ENCODE measurements around the gene CHD5. TPM values are rescaled to one million over a fixed set of nuclear protein-coding genes. Genes with fewer than 3 reads are reported as not detected.

The CHD5 gene
- total and polyA plus RNA-seq, 2 of the 13 experiments (the other 11 are each of a cell fraction or from before 2014, with no cell fraction given) = 0.02 to 0.21 TPM

GRCh38 chr1:6205849-6206519, 25.9 kb upstream of the CHD5 start, which contains the start of gene RNF207 (continued):
- TF ChIP-seq ZBTB33 (CRISPR knock-in tag; IDR thresholded peaks at IDR 0.05) = no peak
- peak; percentile 80; the same call in 1 of the 2 replicates for TF ChIP-seq ZNF788 (CRISPR knock-in tag; IDR thresholded peaks at IDR 0.05; ENCODE audit: borderline replicate concordance)
- no peak for TF ChIP-seq MAFF (IDR thresholded peaks at IDR 0.05; ENCODE audit: low read depth, low read length)
- 0 out of 2 replicates have a peak, but pooled peaks have one; percentile 57 for TF ChIP-seq FUBP1 (CRISPR knock-in tag; IDR thresholded peaks at IDR 0.05; ENCODE audit: borderline replicate concordance)
- TF ChIP-seq, protein P1, sequence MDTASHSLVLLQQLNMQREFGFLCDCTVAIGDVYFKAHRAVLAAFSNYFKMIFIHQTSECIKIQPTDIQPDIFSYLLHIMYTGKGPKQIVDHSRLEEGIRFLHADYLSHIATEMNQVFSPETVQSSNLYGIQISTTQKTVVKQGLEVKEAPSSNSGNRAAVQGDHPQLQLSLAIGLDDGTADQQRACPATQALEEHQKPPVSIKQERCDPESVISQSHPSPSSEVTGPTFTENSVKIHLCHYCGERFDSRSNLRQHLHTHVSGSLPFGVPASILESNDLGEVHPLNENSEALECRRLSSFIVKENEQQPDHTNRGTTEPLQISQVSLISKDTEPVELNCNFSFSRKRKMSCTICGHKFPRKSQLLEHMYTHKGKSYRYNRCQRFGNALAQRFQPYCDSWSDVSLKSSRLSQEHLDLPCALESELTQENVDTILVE (CRISPR knock-in tag; IDR thresholded peaks at IDR 0.05) = peak; percentile 74; the same call in 1 of the 2 replicates
- TF ChIP-seq PHF5A (CRISPR knock-in tag; IDR thresholded peaks at IDR 0.05; ENCODE audit: low read depth, unreplicated experiment) = no peak
- peak; percentile 72 for TF ChIP-seq HOXA3 (CRISPR knock-in tag; IDR thresholded peaks at IDR 0.05)
- TF ChIP-seq ZNF10 (CRISPR knock-in tag; IDR thresholded peaks at IDR 0.05; ENCODE audit: borderline replicate concordance, low read depth) = no peak
- TF ChIP-seq NR2F1 (CRISPR knock-in tag; IDR thresholded peaks at IDR 0.05) = 0 out of 4 replicates have a peak, but pooled peaks of 1 of the 2 experiments have one; percentile 16
- TF ChIP-seq ZNF121 (CRISPR knock-in tag; IDR thresholded peaks at IDR 0.05) = no peak
- TF ChIP-seq ZNF331 (CRISPR knock-in tag; IDR thresholded peaks at IDR 0.05) = 0 out of 2 replicates have a peak, but pooled peaks have one; percentile 28
- no peak for TF ChIP-seq ZNF850 (CRISPR knock-in tag; conservative IDR thresholded peaks at IDR 0.05)
- peak; percentile 92 for TF ChIP-seq GABPB1 (CRISPR knock-in tag; IDR thresholded peaks at IDR 0.05)
- TF ChIP-seq, protein P2, sequence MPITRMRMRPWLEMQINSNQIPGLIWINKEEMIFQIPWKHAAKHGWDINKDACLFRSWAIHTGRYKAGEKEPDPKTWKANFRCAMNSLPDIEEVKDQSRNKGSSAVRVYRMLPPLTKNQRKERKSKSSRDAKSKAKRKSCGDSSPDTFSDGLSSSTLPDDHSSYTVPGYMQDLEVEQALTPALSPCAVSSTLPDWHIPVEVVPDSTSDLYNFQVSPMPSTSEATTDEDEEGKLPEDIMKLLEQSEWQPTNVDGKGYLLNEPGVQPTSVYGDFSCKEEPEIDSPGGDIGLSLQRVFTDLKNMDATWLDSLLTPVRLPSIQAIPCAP (CRISPR knock-in tag; IDR thresholded peaks at IDR 0.05; ENCODE audit: low read depth) = no peak
- TF ChIP-seq HBP1 (CRISPR knock-in tag; IDR thresholded peaks at IDR 0.05; ENCODE audit: low read depth) = no peak
- TF ChIP-seq YEATS4 (CRISPR knock-in tag; IDR thresholded peaks at IDR 0.05; ENCODE audit: borderline replicate concordance) = peak; percentile 70; the same call in 1 of the 2 replicates
- TF ChIP-seq ZNF775 (CRISPR knock-in tag; IDR thresholded peaks at IDR 0.05; ENCODE audit: borderline replicate concordance) = no peak
- TF ChIP-seq ZNF777 (CRISPR knock-in tag; IDR thresholded peaks at IDR 0.05) = peak; percentile 74
- TF ChIP-seq HNF1B (CRISPR knock-in tag; IDR thresholded peaks at IDR 0.05) = no peak
- TF ChIP-seq ZFY (CRISPR knock-in tag; IDR thresholded peaks at IDR 0.05) = peak; percentile 94

All from HepG2 (cell line).